Measurements from ENCODE around the gene CACNA1C. TPM values are rescaled to one million over a fixed set of nuclear protein-coding genes. Genes with fewer than 3 reads are reported as not detected.

CACNA1C gene
- total and polyA plus RNA-seq, 10 of the 15 experiments (the other 5 are each of a cell fraction or from before 2014, with no cell fraction given) = under 0.01 to 0.15 (median 0.09) TPM; not detected in 5

GRCh38 chr12:2332947-2333346 is 280.2 kb downstream of the CACNA1C start:
- Histone ChIP-seq H3K27ac (ENCODE audit: control insufficient read depth, insufficient read depth) (no peak overlapping the region), H3K27me3 (replicated peaks in 1 of 2; ENCODE audit: control insufficient read depth in 2 of 2, insufficient read depth in 2 of 2, low read length in 1 of 2) (no peaks in the 10 kb centered on the region), H3K36me3 (ENCODE audit: control insufficient read depth in 2 of 2, insufficient read depth in 2 of 2, low read length in 1 of 2) (no peaks in the 10 kb centered on the region), H3K9me3 (replicated peaks; ENCODE audit: control insufficient read depth, insufficient read depth, low read length) (no peaks in the 10 kb centered on the region; the same call in 2 of the 3 replicates), H3K4me1 (ENCODE audit: control insufficient read depth, insufficient read depth, low read length) (peaks cover 25% of the 10 kb centered on the region), H3K4me2 (ENCODE audit: control insufficient read depth, insufficient read depth) (no peak overlapping the region), H3K9ac (ENCODE audit: control insufficient read depth, insufficient read depth, low read length) (no peak overlapping the region), H3K79me2 (ENCODE audit: control insufficient read depth, insufficient read depth, low read length) (no peaks in the 10 kb centered on the region), H2AFZ (ENCODE audit: control insufficient read depth, low read depth, low read length) (no peak overlapping the region), H3K4me3 (no peak overlapping the region), H4K20me1 (ENCODE audit: control insufficient read depth, insufficient read depth) (no peaks in the 10 kb centered on the region)
- no TSS peak for BruUV-seq (replicated peaks)
- DNase-seq (ENCODE audit: low read depth, low spot score) = no peak
- ChIA-PET SMC1A (ENCODE audit: uncharacterized antibody, unreplicated experiment) (interaction anchor here (1.0 kb wide), 1 partner anchor 12 kb away, joined by 3 read pairs; no protein-coding TSS in a partner anchor), RAD21 (ENCODE audit: unreplicated experiment) (no interaction called here), CTCF (interaction anchor here (0.5 kb wide), 1 partner anchor 43 kb away, joined by 4 read pairs; no protein-coding TSS in a partner anchor), POLR2A (no interaction called here)
- TF ChIP-seq MTA3 (IDR thresholded peaks at IDR 0.05; ENCODE audit: borderline replicate concordance, low read length) = no peak
- TF ChIP-seq FOXK2 (IDR thresholded peaks at IDR 0.05) = no peak
- TF ChIP-seq BRCA1 (IDR thresholded peaks at IDR 0.05; ENCODE audit: low read depth, low read length) = no peak
- TF ChIP-seq CUX1 (IDR thresholded peaks at IDR 0.05; ENCODE audit: insufficient replicate concordance, low read depth, low read length) = no peak
- no peak for TF ChIP-seq ATF2 (IDR thresholded peaks at IDR 0.05; ENCODE audit: low read length)
- no peak for TF ChIP-seq PML (IDR thresholded peaks at IDR 0.05; ENCODE audit: low read length)
- intact Hi-C loops (cut with micrococcal nuclease; ENCODE audit: unreplicated experiment) (no loop called here), in situ Hi-C loops (cut with MboI) (no loop called here)
- no peak for ATAC-seq
- WGBS (ENCODE audit: insufficient coverage, insufficient replicate concordance, low lambda C conversion rate, missing lambda C conversion rate) = 63% methylated on average over 7 of the region's 7 CpGs
- FAIRE-seq = no peak

Measured in GM12878 (cell line).